ENCODE results near the gene SCAP. TPM values are rescaled to one million over a fixed set of nuclear protein-coding genes. Genes with fewer than 3 reads are reported as not detected.

Gene SCAP
- total and polyA plus RNA-seq, 2 experiments from 2014 or later, result 35.5 to 141 TPM

DNA sequence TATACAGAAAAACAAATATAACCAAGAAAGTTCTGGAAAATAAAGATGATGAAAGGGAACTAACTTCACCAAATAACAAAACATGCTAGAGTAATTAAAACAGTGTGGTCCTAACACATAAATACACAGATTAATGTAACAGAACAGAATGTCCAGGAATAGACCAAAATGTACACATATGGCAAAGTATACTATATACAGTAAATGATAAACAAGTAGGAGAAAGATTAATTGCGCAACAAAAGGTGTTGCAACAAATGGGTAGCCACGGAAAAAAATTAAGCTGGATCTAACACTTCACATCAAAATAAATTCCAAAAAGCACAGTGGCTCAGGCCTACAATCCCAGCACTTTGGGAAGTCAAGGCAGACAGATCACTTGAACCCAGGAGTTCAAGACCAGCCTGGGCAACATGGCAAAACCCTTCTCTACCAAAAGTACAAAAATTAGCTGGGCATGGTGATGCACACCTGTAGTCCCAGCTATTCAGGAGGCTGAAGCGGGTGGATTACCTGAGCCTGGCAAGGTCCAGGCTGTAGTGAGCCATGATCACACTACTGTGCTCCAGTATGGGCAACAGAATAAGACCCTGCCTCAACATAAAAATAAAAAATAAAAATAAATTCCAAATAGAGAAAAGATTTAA lies 19.8 kb downstream of the SCAP start (continued):
- TF ChIP-seq ZNF462 (CRISPR knock-in tag; IDR thresholded peaks at IDR 0.05) (no peak), NANOG (IDR thresholded peaks at IDR 0.05; ENCODE audit: borderline replicate concordance) (no peak)
- TF ChIP-seq, protein P1, sequence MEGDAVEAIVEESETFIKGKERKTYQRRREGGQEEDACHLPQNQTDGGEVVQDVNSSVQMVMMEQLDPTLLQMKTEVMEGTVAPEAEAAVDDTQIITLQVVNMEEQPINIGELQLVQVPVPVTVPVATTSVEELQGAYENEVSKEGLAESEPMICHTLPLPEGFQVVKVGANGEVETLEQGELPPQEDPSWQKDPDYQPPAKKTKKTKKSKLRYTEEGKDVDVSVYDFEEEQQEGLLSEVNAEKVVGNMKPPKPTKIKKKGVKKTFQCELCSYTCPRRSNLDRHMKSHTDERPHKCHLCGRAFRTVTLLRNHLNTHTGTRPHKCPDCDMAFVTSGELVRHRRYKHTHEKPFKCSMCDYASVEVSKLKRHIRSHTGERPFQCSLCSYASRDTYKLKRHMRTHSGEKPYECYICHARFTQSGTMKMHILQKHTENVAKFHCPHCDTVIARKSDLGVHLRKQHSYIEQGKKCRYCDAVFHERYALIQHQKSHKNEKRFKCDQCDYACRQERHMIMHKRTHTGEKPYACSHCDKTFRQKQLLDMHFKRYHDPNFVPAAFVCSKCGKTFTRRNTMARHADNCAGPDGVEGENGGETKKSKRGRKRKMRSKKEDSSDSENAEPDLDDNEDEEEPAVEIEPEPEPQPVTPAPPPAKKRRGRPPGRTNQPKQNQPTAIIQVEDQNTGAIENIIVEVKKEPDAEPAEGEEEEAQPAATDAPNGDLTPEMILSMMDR (conservative IDR thresholded peaks at IDR 0.05; ENCODE audit: low read depth in 2 of 2), result no peak

DNA sequence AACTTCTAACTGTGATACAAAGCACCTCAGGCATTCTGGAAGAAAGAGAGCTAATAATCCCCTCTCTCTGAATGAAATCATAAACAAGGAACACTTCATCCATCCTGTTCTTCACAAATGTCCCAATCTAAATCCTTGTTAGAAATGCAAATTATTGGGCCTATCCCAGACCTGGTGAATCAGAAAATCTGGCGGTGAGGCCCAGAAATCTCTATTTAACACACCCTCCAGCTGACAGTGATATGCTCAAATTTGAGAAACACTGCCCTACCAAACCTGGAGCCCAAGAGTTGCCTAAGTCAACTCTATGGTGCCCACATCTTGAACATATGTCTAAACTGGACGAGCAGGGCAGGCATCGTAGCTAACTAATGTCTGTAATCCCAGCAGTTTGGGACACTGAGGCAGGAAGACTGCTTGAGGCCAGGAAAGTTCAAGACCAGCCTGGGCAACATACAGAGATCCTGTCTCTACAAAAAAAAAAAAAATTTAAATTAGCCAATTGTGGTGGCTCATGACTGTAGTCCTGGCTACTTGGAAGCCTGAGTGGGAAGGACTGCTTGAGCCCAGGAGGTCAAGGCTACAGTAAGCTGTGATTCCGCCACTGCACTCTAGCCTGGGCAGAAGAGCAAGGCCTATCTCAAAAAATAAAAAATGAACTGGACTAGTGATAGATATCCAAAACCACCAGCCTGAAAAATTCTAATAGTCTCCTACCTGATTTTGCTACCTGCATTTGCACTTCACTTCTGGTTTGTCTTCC lies 23.1 kb downstream of the SCAP start:
- Mint-ChIP-seq H3K36me3 (ENCODE audit: low read depth) (peaks cover 10% of the 10 kb centered on the region; the same call in 2 of the 3 replicates), H3K9me3 (0 out of 3 replicates have a peak, but pooled peaks cover 5% of the 10 kb centered on the region), H3K4me1 (no peaks in the 10 kb centered on the region), H3K4me3 (no peak overlapping the region), H3K27ac (no peak overlapping the region), H3K27me3 (ENCODE audit: insufficient read depth, low read depth, poor library complexity) (no peaks in the 10 kb centered on the region)
- no peak overlapping the region for H3K27ac ChIP-seq (ENCODE audit: low read depth)
- no peaks in the 10 kb centered on the region for H3K36me3 ChIP-seq (ENCODE audit: insufficient read depth)
- no peaks in the 10 kb centered on the region for H3K9me2 ChIP-seq (ENCODE audit: insufficient read depth)
- no peak overlapping the region for H3K4me3 ChIP-seq
- no peaks in the 10 kb centered on the region for H3K27me3 ChIP-seq (ENCODE audit: insufficient read depth)
- H3F3A ChIP-seq (replicated peaks; ENCODE audit: low read depth), result no peaks in the 10 kb centered on the region; the same call in 1 of the 2 replicates
- H4K20me1 ChIP-seq (replicated peaks; ENCODE audit: insufficient read depth), result peaks cover 21% of the 10 kb centered on the region
- peaks cover 83% of the 10 kb centered on the region for H3K79me2 ChIP-seq (replicated peaks; ENCODE audit: insufficient read depth)
- no peak overlapping the region for H3K4me2 ChIP-seq
- no peak for ATAC-seq
- DNase-seq (ENCODE audit: low spot score), result no peak
- no peak overlapping the region for H2AFZ ChIP-seq
- H3K4me1 ChIP-seq (ENCODE audit: insufficient read depth), result no peaks in the 10 kb centered on the region; the same call in 1 of the 2 replicates
- TF ChIP-seq POLR2AphosphoS5 (IDR thresholded peaks at IDR 0.05; ENCODE audit: low read depth) (no peak), EZH2 (IDR thresholded peaks at IDR 0.05; ENCODE audit: low read depth, unreplicated experiment) (no peak), STAT1 (IDR thresholded peaks at IDR 0.05; ENCODE audit: unreplicated experiment) (no peak)
